NOMO-1 (cell line): ENCODE data around the gene RAB3D.
"Not testable (repeated sequence)": the region's sequence is repeated elsewhere in the genome, so short reads cannot be mapped to it uniquely, and the experiment has no call there.

ENCODE experiments used
- DNase-seq, 2 experiments: peaks; one replicate each; lab custom pipeline; 2025; ENCODE audit not compliant: unreplicated experiment in 2 of 2; lab: John Stamatoyannopoulos, UW

RAB3D gene

GRCh38 chr19:11367528-11367927 is 28.1 kb upstream of the RAB3D start:
- no peak for DNase-seq

- DNase-seq = no peak
Observed at GRCh38 chr19:11365557-11366117, 26.2 kb upstream of the RAB3D start.

- DNase-seq = no peak
Observed at GRCh38 chr19:11364935-11365334, 25.5 kb upstream of the RAB3D start.

- no peak for DNase-seq
Observed at GRCh38 chr19:11364296-11364904, 24.9 kb upstream of the RAB3D start.

- no peak for DNase-seq
Observed at GRCh38 chr19:11363881-11364280, 24.4 kb upstream of the RAB3D start.

GRCh38 chr19:11361771-11362731 is 22.6 kb upstream of the RAB3D start:
- no peak for DNase-seq

- no peak for DNase-seq
Observed at GRCh38 chr19:11361037-11361770, 21.7 kb upstream of the RAB3D start.

- DNase-seq = no peak
Observed at GRCh38 chr19:11359421-11359820, 20.0 kb upstream of the RAB3D start.

GRCh38 chr19:11356676-11357550 is 17.5 kb upstream of the RAB3D start:
- DNase-seq = no peak

- DNase-seq = no peak
Observed at GRCh38 chr19:11356074-11356397, 16.6 kb upstream of the RAB3D start.

- DNase-seq = peak; percentile 78
Observed at GRCh38 chr19:11355160-11356073, 16.0 kb upstream of the RAB3D start, which contains the start of gene PLPPR2. PLPPR2 (plus strand) TSS chr19:11355432; CDS start chr19:11357674, 2,242 bp downstream.

GRCh38 chr19:11354102-11354501 is 14.6 kb upstream of the RAB3D start:
- not testable (repeated sequence) for DNase-seq

GRCh38 chr19:11349171-11349570 is 9.7 kb upstream of the RAB3D start:
- no peak for DNase-seq

- no peak for DNase-seq
Observed at GRCh38 chr19:11347546-11348039, 8.1 kb upstream of the RAB3D start.

GRCh38 chr19:11346104-11346940 is 6.9 kb upstream of the RAB3D start, which contains the start of the genes CCDC159 and TMEM205:
CCDC159 (plus strand) TSS chr19:11346519; CDS start chr19:11346607, 88 bp downstream.
TMEM205 (minus strand) TSS chr19:11346268; CDS start chr19:11345619, 649 bp downstream.
- DNase-seq = peak; percentile 98 to 99

GRCh38 chr19:11345122-11345803 is 5.8 kb upstream of the RAB3D start:
- DNase-seq = no peak

- no peak for DNase-seq
Observed at GRCh38 chr19:11342429-11342828, 3.0 kb upstream of the RAB3D start.
